ENCODE results near the gene C1orf105.

The C1orf105 gene

DNA sequence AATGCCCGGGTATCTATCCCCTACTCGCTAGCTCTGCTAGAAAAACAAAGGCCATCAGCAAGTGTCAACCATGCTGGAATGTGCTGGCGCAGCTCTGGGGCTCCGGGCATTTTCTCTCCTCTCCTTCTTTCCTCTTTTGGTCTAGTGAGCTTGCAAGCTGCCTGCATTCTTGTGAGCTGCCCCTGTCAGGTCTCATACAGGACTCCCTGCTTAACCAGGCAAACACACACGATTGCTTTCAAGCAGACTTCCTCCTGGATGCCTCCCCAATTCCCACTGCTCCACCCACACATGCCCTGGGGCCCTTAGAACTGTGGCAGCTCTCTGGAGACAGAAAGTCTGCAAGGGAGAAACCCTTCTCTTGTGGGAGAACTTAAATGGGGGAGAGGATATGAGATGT is 76.7 kb downstream of the C1orf105 start:
- H3K4me3 ChIP-seq (ENCODE audit: low read length) = no peak overlapping the region
- DNase-seq (ENCODE audit: low read depth) = peak; percentile 62
- TF ChIP-seq, protein P1, sequence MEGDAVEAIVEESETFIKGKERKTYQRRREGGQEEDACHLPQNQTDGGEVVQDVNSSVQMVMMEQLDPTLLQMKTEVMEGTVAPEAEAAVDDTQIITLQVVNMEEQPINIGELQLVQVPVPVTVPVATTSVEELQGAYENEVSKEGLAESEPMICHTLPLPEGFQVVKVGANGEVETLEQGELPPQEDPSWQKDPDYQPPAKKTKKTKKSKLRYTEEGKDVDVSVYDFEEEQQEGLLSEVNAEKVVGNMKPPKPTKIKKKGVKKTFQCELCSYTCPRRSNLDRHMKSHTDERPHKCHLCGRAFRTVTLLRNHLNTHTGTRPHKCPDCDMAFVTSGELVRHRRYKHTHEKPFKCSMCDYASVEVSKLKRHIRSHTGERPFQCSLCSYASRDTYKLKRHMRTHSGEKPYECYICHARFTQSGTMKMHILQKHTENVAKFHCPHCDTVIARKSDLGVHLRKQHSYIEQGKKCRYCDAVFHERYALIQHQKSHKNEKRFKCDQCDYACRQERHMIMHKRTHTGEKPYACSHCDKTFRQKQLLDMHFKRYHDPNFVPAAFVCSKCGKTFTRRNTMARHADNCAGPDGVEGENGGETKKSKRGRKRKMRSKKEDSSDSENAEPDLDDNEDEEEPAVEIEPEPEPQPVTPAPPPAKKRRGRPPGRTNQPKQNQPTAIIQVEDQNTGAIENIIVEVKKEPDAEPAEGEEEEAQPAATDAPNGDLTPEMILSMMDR (IDR thresholded peaks at IDR 0.05; ENCODE audit: insufficient read depth, low read depth, low read length, missing control alignments) = no peak

DNA sequence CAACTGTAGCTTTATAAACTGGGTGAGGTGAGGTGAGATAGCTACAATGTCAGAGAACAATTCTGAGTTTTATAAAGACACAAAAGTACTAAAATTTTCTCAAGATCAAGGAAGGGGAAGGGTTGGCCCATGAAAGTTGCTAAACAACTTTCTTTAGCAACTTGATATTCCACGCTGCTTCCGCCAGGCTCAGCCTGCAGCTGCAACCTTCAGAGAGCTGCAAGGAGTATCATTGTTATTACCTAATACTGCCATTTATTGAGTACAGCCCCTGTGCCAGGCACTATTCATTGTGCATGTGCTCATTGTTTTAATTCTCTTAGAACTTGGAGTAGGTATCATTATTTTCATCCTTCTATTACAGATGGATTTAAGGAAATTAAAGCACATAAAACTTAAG is 78.4 kb downstream of the C1orf105 start:
- no peak overlapping the region for H3K4me3 ChIP-seq (ENCODE audit: low read length)
- DNase-seq (ENCODE audit: low read depth) = peak; percentile 41
- TF ChIP-seq, protein P1 (IDR thresholded peaks at IDR 0.05; ENCODE audit: insufficient read depth, low read depth, low read length, missing control alignments) = no peak

DNA sequence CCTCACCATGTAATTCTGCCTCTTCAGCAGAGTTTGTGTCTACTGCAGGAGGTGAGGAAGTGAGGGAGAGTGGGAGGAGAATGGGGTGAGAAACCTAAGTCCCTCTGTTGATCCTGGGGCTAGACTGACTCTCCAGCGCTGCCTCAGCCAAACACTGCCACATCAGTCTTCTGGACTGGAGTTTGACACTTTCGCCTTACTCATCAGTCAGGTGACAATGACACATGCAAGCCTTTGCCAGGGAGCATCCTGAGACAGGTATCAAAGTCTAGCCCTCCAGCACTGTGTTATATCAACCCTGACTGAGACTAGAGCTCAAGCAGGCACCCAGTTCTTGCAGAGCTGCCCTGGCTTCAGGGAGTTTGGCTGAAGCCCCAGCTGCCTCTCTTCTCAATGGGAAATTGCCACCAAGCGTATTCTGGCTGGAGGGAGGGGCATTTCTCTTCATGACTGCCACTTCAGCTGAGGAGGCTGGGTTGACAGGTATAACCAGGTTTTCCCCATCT is 79.2 kb downstream of the C1orf105 start:
- no peak overlapping the region for H3K4me3 ChIP-seq (ENCODE audit: low read length)
- DNase-seq (ENCODE audit: low read depth) = peak; percentile 91
- TF ChIP-seq, protein P1 (IDR thresholded peaks at IDR 0.05; ENCODE audit: insufficient read depth, low read depth, low read length, missing control alignments) = no peak

DNA sequence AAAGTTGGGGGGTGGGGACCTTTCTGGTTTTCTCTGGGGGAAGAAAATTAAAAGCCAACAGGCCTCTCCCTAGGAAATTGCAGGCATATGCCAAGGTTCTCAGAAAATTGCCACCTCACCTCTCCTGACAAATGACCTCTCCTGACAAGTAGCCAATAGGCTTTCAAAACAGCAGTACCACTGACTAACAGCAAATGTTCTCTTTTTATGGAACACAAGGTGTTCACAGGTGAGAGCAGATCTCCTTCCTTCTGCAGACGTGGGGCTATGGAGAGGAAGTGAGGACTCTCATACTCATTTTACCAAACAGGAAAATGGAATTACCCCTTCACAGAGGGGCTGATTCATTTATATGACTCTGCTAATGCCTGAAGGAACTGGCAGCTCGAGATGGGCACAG is 79.7 kb downstream of the C1orf105 start:
- TF ChIP-seq, protein P1 (IDR thresholded peaks at IDR 0.05; ENCODE audit: insufficient read depth, low read depth, low read length, missing control alignments) = no peak
- H3K4me3 ChIP-seq (ENCODE audit: low read length) = no peak overlapping the region
- peak; percentile 47 for DNase-seq (ENCODE audit: low read depth)

DNA sequence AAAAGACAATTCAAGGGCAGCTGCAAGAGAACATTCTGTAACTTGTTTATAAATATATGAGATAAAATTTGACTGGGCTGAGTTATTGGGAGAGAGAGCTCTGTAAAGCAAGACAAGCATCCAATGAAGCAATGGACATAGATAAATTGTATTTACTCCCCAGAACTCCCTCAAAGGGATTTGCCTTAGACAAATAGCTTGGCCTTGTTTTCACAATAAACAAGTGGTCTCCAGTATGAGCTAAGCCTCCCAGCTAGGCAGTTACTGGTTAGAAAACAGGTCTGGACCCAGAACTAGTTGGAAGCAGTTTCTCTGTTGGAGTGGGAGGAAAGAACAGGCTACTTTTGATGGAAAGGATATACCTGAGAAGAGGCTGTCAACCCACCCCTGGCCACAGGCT is 87.3 kb downstream of the C1orf105 start:
- H3K4me3 ChIP-seq (ENCODE audit: low read length) = no peak overlapping the region
- TF ChIP-seq, protein P1 (IDR thresholded peaks at IDR 0.05; ENCODE audit: insufficient read depth, low read depth, low read length, missing control alignments) = no peak
- no peak for DNase-seq (ENCODE audit: low read depth)

DNA sequence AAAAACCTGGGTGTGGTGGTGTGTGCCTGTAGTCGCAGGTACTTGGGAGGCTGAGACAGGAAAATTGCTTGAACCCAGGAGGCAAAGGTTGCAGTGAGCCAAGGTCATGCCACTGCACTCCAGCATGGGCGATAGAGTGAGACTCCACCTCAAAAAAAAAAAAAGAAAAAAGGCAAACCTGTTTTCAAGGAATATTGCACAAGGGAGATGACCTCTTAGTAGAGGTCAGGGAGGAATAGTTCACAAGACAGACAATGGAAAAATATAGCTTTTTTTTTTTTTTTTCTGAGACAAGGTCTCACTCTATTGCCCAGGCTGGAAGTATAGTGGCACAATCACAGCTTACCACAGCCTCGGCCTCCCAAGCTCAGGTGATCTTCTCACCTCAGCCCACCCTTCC is 90.0 kb downstream of the C1orf105 start:
- TF ChIP-seq, protein P1 (IDR thresholded peaks at IDR 0.05; ENCODE audit: insufficient read depth, low read depth, low read length, missing control alignments) = no peak
- no peak for DNase-seq (ENCODE audit: low read depth)
- no peak overlapping the region for H3K4me3 ChIP-seq (ENCODE audit: low read length)

DNA sequence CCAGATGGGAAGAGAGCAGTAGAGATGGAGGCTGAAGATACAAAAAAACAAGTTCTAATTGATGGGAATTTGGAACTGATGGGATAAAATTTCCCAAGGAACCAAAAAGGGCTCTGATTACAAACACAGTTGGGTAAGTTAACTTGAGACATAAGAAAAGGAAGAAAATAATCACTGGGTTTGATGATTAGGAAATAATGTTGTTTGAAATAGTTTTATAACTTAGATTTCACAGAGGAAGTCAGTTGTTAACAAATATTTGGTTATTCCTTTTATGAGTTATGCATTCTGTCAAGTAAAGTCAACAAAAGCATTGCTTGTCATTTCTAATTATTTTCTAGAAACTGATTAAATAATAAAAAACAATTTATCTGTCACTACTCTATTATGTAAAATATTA is 92.1 kb downstream of the C1orf105 start:
- H3K4me3 ChIP-seq (ENCODE audit: low read length) = no peak overlapping the region
- no peak for DNase-seq (ENCODE audit: low read depth)
- TF ChIP-seq, protein P1 (IDR thresholded peaks at IDR 0.05; ENCODE audit: insufficient read depth, low read depth, low read length, missing control alignments) = no peak

Measured in epithelial cell of esophagus (primary cell).